Neural crest cell (in vitro differentiated cells): ENCODE data around the gene NRG2. TPM values are rescaled to one million over a fixed set of nuclear protein-coding genes. Genes with fewer than 3 reads are reported as not detected.
A peak's percentile ranks its signal among the peaks of the same experiment; 100 is the strongest.

Source experiments
- DNase-seq: peaks from one replicate; pipeline ENCODE4 v3.0.0; 2021; ENCODE audit warnings: low read depth, mixed read lengths, low spot score
- H3K27ac Mint-ChIP-seq: one replicate; pipeline ENCODE4 v1.8.0; 2021; ENCODE audit warnings: mild to moderate bottlenecking, mixed read lengths; ENCODE audit not compliant: unreplicated experiment
- H3K27me3 Mint-ChIP-seq: 2 replicates; pipeline ENCODE4 v1.8.0; 2021; ENCODE audit warnings: low read depth, mild to moderate bottlenecking, mixed read lengths
- H3K36me3 Mint-ChIP-seq: 2 replicates; pipeline ENCODE4 v1.8.0; 2021; ENCODE audit warnings: low read depth, mild to moderate bottlenecking, mixed read lengths
- H3K4me1 Mint-ChIP-seq: 2 replicates; pipeline ENCODE4 v1.8.0; 2021; ENCODE audit warnings: mixed read lengths
- H3K4me3 Mint-ChIP-seq: one replicate; pipeline ENCODE4 v1.8.0; 2021; ENCODE audit warnings: mild to moderate bottlenecking, mixed read lengths
- H3K9me3 Mint-ChIP-seq: 2 replicates; pipeline ENCODE4 v1.8.0; 2021; ENCODE audit warnings: mixed read lengths
- CTCF ChIP-seq: fragments of 200-600 bp; sonication (generic); conservative IDR thresholded peaks from 2 replicates; pipeline ENCODE4 v1.5.0; 2021; ENCODE audit warnings: antibody characterized with exemption, mild to moderate bottlenecking
- total RNA-seq: library from RNA; stranded (reverse); gene quantifications from 2 replicates; pipeline ENCODE4 v1.2.1, GENCODE V29; 2021

NRG2 gene
- total RNA-seq, 1 donor from 2014 or later = 0.82 TPM

DNA sequence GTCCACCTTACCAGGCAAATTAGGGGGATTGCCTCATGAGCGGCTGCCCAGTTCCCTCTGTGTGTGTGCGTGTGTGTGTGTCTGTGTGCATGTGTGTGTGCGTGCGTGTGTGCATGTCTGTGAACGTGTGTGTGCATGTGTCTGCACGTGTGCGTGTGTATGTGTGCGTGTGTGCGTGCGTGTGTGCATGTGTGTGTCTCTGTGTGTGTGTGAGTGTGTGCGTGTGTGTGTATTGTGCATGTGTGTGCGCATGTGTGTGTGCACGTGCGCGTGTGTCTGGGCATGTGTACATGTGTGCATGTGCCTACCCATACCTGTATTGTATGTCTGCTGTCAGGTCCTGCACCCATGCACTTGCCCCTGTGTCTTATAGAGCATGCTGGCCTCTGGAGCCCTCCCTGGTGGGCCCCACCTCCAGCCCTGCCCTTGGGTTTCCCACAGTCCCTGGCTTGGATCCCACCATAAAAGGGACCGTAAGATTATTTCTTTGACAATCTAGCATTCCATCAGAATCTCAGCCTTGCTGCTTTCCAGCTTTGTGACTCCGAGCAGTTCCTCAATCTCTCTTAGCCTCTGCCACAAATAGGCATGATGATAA is 238.2 kb downstream of the NRG2 start:
- Mint-ChIP-seq H3K36me3 (no peaks in the 10 kb centered on the region), H3K4me1 (no peaks in the 10 kb centered on the region), H3K4me3 (no peak overlapping the region), H3K27ac (no peak overlapping the region), H3K27me3 (peaks cover 44% of the 10 kb centered on the region), H3K9me3 (no peaks in the 10 kb centered on the region)
- TF ChIP-seq CTCF = no peak
- no peak for DNase-seq

GRCh38 chr5:139803978-139804377 is 239.1 kb downstream of the NRG2 start:
- H3K4me1 Mint-ChIP-seq = no peaks in the 10 kb centered on the region
- no peak overlapping the region for H3K4me3 Mint-ChIP-seq
- H3K27ac Mint-ChIP-seq = no peak overlapping the region
- no peak for DNase-seq
- H3K27me3 Mint-ChIP-seq = peaks cover 53% of the 10 kb centered on the region
- no peaks in the 10 kb centered on the region for H3K36me3 Mint-ChIP-seq
- no peaks in the 10 kb centered on the region for H3K9me3 Mint-ChIP-seq
- no peak for TF ChIP-seq CTCF

DNA sequence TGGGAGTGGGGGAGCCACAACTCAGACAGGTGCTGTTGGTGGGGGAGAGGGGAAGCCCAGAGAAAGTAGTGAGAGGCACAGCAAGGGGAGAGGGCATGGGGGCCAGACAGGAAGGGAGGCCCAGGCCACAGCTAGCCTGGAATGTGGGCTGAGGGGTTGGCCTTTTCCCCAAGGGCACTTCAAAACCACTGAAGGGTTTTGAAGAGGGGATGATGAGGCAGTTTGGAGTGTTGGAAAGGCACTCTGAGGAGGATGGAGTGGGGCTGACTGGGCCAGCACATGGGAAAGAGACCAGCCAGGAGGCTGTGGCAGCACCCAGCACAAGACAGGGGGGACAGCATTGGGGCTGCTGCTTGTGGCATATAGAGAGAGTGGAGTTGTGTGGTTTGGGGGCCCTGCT is 243.7 kb downstream of the NRG2 start:
- Mint-ChIP-seq H3K27me3 (peaks cover 80% of the 10 kb centered on the region), H3K4me3 (no peak overlapping the region), H3K27ac (no peak overlapping the region), H3K9me3 (no peaks in the 10 kb centered on the region), H3K4me1 (no peaks in the 10 kb centered on the region), H3K36me3 (no peaks in the 10 kb centered on the region)
- TF ChIP-seq CTCF = no peak
- DNase-seq = no peak

- Mint-ChIP-seq H3K4me1 (no peaks in the 10 kb centered on the region), H3K27me3 (peaks cover 85% of the 10 kb centered on the region), H3K27ac (no peak overlapping the region), H3K36me3 (no peaks in the 10 kb centered on the region), H3K9me3 (no peaks in the 10 kb centered on the region), H3K4me3 (no peak overlapping the region)
- TF ChIP-seq CTCF = no peak
- DNase-seq = no peak
Measured at GRCh38 chr5:139798883-139799282, 244.2 kb downstream of the NRG2 start.

DNA sequence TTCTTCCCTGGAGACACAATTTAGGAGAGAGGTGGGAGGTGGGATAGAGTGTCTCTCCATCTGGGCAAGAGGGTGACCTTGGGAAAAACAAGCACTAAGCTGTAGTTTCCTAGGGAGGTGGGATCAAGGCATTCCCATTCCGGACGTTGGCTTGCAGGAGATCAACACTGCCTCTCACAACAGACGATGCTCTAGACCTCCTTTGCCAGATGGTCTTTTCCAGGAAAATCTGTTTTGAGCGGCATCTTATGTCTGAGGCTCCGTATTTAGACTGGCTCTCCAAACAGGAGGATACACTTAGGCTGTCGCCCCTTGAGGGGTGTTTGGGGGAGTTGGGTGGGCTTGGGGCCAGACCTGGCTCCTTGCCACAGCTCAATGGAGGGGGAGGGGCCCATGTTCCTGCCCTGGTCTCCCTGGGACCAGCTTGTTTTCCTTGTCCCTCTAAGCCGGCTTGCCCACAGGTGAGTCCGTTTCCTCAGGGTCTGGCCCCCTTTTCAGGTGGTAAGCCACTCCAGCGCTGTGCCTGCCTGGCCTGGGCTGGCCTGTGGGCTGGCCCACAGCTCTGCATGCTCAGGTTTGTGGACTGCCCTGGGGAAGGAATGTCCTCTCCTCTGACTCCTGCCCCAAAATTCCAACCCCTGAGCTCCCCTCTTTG is 245.1 kb downstream of the NRG2 start:
- H3K4me1 Mint-ChIP-seq = no peaks in the 10 kb centered on the region
- no peak for TF ChIP-seq CTCF
- H3K9me3 Mint-ChIP-seq = no peaks in the 10 kb centered on the region
- peaks cover 93% of the 10 kb centered on the region for H3K27me3 Mint-ChIP-seq
- peak overlapping the region; percentile 32 for H3K4me3 Mint-ChIP-seq
- no peak for DNase-seq
- H3K27ac Mint-ChIP-seq = no peak overlapping the region
- H3K36me3 Mint-ChIP-seq = no peaks in the 10 kb centered on the region
